T follicular helper cell (primary cell): ENCODE results near the gene TMEM132A.

Experiments
- DNase-seq: peaks from one replicate; pipeline ENCODE4 v3.0.0-alpha.2; 2020; ENCODE audit warnings: low read depth

Gene TMEM132A

DNA sequence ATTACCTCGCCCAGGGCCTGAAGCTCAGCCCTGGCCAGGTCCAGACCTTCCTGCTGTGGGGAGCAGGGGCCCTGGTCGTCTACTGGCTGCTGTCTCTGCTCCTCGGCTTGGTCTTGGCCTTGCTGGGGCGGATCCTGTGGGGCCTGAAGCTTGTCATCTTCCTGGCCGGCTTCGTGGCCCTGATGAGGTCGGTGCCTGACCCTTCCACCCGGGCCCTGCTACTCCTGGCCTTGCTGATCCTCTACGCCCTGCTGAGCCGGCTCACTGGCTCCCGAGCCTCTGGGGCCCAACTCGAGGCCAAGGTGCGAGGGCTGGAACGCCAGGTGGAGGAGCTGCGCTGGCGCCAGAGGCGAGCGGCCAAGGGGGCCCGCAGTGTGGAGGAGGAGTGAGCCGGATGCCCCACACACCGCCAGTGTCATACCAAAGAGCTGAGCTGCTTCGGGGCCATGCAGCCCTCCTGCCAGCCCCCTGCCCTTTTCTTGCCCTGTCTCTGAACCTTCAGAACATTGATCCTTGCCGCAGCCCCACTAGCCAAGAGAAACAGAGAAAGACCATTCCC, 2.4 kb upstream of the TMEM132A start:
- DNase-seq, result no peak

DNA sequence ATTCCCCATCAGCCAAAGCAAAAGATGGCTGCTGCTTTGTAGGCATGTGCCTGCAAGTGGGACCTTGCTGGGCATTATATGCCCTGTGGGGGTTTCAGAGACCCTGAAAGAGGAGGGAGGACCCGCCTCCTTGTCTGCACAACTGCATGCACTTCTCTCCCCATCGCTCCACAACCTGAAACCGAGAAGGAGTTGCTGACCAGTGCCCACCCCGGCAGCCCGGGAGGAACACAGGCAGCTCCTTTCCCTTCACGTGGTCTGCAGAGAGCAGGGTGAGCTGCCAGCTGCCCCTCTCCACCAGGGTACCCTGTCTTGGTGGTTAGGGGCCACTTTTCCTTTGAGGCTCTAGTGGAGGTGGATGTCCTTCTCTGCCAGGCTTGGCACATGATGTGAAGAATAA, 1.4 kb upstream of the TMEM132A start:
- no peak for DNase-seq

- no peak for DNase-seq
Observed at GRCh38 chr11:60923326-60923725, 934 bp upstream of the TMEM132A start.

GRCh38 chr11:60923800-60924109, 505 bp upstream of the TMEM132A start:
- no peak for DNase-seq

DNA sequence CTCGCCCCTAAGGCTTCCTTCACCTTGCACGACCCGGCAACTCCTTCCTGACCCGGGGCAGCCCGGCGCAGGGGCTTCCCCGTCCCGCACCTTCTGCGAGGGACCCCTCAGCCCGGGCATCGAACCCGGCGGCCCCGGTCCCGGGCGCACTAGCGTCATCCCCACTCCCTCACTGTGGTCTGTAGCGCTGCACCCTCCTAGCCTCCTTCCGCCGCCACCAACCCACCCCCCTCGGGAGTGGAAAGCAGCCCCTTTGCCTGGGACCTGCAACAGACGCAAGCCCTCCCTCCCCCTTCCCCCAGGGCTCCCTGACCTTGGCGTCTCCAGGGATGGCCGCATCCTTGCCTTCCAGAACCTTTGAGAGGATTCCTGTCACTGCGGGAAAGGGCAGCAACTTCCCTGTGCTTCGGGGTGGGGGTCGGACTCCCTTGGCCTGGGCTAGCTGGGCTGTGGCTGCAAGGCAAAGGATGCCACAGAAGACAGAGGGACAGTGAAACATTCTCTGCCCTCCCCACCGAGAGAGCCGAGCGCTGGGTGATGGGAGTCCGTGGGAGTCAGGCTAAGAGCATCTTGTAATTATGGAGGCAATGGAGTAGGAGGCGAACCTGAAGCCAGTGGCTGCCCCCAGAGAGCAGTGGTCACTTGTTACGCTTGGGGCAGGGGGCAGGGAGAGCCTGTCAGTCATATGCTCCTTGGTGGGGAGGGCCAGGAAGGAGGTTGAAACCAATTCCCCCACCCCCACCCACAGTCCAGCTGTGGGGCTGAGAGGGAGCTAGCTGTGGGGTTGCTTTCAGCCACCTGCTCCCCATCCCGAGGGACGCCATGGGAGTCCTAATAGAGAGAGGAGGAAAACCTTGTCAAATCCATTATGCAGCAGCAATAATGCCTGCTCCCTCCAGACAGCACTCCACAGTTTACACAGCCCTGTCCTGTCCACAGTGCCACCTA, 920 bp downstream of the TMEM132A start:
- no peak for DNase-seq

DNA sequence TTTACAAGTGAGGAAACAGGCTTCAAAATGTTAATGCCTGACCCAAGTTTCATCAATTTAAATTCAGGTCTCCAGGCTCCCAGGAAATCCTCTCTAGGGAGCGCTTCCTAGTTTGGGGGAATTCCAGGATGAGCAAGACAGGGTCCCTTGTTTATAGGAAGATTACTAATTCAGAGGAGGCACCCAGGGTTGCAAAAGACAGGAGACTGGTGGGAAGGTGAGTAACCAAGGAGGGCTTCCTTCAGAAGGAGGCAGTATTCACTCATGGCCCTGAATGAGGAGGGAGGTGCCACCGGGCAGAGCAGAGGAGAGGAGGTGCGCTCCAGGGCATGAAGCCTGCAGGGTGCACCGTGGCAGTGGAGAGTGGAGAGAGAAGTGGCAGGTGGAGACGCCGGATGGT, 1.6 kb downstream of the TMEM132A start:
- no peak for DNase-seq

DNA sequence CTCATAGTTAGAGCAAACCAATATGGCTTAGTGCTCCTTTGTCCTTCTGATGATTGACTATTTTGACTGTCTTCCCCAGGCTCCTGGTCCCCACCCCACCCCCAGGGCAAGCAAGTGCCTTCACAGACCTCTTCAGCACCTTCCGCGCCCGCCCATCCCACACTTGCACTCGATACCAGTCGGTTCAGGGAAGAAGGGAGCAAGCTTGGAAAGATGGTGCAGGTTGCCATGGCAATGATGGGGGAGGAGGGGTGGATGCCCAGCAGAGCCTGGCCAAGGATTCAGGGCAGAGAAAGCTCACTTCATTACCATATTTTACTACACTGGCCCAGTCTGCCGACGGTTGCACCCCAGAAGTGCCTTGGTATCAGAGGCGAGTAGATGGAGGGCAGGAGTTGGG, 2.2 kb downstream of the TMEM132A start:
- no peak for DNase-seq

DNA sequence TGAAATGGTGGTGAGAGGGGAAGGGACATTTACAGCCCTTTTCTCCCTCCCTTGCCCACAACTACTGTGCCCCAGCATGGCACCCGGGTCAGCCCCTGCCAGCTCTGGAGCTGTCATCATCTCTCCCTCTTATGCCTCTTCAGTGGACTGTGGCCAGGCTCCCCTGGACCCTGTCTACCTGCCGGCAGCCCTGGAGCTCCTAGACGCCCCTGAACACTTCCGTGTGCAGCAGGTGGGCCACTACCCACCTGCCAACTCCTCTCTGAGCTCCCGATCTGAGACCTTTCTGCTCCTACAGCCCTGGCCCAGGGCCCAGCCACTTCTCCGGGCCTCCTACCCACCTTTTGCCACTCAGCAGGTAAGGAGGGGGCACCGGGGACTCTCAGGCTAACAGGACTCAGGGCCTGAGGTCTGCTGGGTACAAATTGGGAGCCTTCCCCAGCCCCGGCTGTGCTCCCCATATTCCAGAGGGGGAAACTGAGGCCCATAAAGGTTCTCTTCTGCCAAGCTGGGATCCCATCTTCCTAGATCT, 2.9 kb downstream of the TMEM132A start:
- no peak for DNase-seq

DNA sequence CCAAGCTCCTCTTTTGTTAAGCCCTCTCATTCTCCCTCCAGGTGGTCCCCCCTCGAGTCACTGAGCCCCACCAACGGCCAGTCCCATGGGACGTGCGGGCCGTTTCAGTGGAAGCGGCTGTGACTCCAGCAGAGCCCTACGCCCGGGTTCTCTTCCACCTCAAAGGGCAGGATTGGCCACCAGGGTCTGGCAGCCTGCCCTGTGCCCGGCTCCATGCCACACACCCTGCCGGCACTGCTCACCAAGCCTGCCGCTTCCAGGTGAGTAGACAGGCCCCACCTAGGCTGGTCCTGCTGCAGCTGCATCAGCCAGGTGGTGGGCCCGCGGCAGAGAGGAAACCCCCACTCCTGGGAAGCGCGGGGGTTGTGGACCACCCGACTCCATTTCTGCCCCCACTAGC, 3.3 kb downstream of the TMEM132A start:
- DNase-seq, result no peak

- no peak for DNase-seq
Observed at GRCh38 chr11:60928563-60929001, 4.3 kb downstream of the TMEM132A start.

- no peak for DNase-seq
Observed at GRCh38 chr11:60929764-60930163, 5.5 kb downstream of the TMEM132A start.

DNA sequence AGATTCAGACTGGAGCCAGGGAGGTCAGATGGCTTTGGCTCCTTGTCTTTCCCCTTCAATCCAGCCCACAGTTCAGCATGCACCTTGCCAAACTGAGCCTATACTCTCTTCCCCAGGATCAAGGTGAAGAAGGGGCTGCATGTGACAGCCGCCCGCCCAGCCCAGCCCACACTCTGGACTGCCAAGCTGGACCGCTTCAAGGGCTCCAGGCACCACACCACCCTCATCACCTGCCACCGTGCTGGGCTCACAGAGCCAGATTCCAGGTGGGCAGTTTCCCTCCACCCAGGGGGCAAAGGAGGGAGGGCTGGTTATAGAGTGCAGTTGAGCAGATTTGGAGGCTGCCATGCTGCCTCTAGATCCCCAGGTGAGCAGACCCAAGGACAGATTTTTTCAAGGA, 6.1 kb downstream of the TMEM132A start:
- no peak for DNase-seq

- DNase-seq, result no peak
Observed at GRCh38 chr11:60931917-60932316, 7.7 kb downstream of the TMEM132A start.

DNA sequence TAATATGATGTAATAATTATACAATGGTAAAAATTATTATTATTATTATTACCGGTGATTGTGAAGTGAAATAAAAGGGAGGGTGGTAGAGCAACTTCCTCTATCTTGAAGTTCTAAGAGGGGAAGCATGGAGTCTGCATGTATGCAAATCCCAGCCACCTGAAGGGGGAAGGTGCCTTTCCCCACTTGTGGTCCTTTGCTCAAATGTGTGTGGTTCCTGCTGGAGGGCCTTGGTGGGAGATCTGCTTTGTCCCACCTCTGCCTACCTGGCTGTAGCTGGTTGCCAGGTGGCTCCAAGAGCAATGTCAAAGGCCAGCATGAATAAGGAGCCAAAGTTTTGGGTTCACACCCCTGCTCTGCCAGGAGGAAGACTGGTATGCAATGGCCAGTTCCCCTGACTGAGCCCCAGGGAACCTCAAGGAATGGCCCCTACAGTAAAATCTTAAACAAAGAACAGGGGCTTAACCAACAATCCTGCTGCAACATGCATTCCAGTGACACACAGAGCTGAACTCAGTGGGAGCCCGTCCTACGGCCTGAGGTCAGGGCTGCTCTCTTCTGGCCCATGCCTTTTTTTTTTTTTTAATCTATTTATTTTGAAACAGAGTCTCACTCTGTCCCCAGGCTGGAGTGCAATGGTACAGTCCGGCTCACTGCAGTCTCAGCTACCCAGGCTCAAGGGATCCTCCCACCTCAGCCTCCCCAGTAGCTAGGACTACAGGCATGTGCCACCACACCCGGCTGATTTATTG, 8.5 kb downstream of the TMEM132A start:
- no peak for DNase-seq

- DNase-seq, result no peak
Observed at GRCh38 chr11:60933416-60934123, 9.3 kb downstream of the TMEM132A start.

DNA sequence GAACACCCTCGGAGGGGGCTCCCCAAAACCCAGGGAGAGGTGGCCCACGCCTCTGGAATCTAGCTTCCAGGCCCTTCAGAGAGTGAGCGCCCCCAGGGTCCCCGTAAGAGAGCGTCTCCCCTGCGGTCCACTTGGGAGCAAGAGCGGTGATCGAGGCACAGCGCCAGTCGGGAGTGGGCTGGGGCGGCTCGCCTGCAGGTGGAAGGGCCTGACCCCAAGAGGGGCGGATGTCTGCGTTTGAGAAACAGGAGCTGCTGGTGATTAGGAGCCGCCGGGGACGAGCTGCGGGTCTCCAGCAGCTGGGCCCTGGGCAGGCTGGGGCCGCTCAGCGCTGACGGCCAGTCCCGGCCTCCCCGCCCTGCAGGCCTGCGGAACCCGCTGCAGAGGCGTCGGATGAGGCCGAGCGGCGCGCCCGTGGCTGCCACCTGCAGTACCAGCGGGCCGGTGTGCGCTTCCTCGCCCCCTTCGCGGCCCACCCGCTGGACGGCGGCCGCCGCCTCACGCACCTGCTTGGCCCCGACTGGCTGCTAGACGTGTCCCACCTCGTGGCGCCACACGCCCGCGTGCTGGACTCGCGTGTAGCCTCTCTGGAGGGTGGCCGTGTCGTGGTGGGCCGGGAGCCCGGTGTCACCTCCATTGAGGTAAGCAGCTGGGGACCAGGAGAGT, 10.0 kb downstream of the TMEM132A start:
- DNase-seq, result no peak

GRCh38 chr11:60934790-60935605, 10.7 kb downstream of the TMEM132A start:
- DNase-seq, result no peak

DNA sequence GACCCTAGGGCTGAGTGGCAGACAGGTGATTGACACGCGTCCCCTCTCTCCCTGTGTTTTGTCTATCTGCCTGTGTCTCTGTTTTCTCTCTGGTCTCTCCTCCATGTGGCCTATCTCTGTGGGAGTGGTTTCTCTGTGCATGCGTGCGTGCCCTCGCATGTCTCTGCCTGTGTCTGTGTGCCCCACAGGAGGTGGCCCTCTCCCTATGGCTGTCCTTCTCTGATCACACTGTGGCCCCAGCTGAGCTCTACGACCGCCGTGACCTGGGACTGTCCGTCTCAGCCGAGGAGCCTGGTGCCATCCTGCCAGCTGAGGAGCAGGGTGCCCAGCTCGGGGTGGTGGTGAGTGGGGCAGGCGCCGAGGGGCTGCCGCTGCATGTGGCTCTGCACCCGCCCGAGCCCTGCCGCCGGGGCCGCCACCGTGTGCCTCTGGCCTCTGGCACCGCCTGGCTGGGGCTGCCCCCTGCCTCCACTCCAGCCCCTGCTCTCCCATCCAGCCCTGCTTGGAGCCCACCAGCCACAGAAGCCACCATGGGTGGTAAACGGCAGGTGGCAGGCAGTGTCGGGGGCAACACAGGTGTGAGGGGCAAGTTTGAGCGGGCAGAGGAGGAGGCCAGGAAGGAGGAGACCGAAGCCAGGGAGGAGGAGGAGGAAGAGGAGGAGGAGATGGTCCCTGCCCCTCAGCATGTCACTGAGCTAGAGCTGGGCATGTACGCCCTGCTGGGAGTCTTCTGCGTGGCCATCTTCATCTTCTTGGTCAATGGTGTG, 11.6 kb downstream of the TMEM132A start:
- DNase-seq, result no peak

- no peak for DNase-seq
Observed at GRCh38 chr11:60936467-60937143, 12.3 kb downstream of the TMEM132A start.
